GM12872 (cell line): ENCODE results near the gene HPF1.

Experiments used
- CTCF ChIP-seq: IDR thresholded peaks from 3 replicates; pipeline ENCODE4 v1.5.1; 2011; ENCODE audit warnings: low read depth, mild to moderate bottlenecking, low read length, moderate library complexity; ENCODE audit not compliant: insufficient read depth

HPF1 gene

GRCh38 chr4:169757575-169758184 lies at the start of gene HPF1:
Gene HPF1, minus strand, starts transcription at chr4:169757944. Its CDS starts 67 bp downstream, at chr4:169757877.
- TF ChIP-seq CTCF, result no peak

DNA sequence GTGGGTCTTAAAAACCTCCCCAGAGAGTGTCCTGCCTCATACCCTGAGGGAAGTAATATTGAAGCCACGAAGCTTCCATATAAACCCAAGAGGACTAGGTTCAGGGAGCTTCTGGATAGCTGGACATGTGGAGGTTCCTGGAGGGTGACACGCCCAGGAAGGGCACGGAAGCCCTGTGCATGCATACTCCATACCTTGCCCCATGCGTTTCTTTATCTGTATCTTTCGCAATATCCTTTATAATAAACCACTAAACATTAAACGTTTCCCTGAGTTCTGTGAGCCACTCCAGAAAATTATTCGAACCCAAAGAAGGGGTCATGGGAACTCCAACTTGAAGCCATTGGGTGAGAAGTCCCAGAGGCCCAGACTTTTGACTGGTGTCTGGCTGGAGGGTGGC lies 45.7 kb upstream of the HPF1 start:
- no peak for TF ChIP-seq CTCF

DNA sequence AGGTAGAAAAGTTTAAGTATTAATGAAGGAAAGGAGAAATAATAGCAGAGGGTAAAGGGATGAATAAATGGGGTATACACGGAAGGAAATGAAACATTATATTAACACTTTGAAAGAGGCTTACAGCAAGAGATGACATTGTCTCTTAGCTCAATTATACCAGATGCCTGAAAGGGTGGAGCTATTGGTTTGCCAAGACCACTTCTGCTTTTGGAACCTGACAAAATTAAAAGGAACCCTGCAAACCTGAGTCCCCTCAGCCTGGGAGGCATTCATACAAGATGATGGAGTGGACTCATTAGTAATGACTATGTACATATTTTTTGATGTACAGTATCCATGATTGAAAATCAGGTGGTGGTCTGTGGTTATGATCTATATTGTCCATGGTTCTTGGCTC lies 45.1 kb upstream of the HPF1 start:
- TF ChIP-seq CTCF, result no peak

GRCh38 chr4:169800541-169800940 lies 42.8 kb upstream of the HPF1 start:
- TF ChIP-seq CTCF, result no peak

GRCh38 chr4:169799260-169799659 lies 41.5 kb upstream of the HPF1 start:
- no peak for TF ChIP-seq CTCF

DNA sequence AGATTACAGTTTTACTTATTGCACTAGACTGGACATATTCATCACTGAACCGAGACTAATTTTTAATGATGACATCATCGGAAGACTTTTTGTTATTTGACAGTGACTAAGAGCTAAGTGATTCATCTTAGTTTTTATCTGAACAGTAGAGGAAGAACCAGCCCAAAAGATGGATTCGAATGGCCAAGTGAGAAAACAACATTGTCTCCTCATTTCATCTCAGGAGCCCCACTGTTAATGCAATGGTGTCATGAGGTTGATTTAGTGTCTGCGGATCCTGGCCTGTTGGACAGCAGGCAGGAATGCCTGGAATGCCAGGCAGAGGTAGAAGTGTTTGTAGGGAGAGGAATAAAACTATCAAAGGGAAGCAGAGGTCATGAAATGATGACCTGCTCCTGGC lies 37.8 kb upstream of the HPF1 start:
- TF ChIP-seq CTCF, result no peak

DNA sequence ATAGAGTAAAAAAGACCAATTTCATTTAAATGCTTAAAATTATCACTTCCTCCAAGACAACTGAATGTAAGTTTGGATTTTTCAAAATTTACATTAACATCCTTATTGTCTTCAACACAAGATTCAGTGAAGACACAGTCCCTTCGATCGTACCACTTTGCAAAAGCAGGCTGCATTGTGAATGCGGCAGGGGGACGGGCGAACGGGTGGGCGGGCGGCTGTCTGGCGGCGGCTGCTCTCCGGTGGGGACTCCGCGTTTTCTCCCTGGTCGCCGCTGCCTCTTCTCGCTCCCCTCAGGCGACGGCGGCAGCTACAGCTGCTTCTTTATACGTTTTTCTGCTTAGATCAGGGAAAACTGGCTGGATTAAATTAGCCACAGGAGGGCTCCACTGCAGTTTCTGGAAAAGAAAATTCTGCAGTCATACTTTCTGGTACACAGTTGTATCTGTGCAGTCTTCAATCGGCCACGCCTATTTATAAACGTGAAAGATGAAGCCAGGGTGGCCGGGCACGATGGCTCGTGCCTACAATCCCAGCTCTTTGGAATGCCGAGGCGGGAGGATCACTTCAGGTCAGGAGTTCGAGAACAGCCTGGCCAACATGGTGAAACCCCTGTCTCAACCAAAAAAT lies 33.9 kb upstream of the HPF1 start:
- TF ChIP-seq CTCF, result no peak
